ENCODE data around the gene BMP7.
"Not testable (repeated sequence)": the region's sequence is repeated elsewhere in the genome, so short reads cannot be mapped to it uniquely, and the experiment has no call there.

BMP7 gene

DNA sequence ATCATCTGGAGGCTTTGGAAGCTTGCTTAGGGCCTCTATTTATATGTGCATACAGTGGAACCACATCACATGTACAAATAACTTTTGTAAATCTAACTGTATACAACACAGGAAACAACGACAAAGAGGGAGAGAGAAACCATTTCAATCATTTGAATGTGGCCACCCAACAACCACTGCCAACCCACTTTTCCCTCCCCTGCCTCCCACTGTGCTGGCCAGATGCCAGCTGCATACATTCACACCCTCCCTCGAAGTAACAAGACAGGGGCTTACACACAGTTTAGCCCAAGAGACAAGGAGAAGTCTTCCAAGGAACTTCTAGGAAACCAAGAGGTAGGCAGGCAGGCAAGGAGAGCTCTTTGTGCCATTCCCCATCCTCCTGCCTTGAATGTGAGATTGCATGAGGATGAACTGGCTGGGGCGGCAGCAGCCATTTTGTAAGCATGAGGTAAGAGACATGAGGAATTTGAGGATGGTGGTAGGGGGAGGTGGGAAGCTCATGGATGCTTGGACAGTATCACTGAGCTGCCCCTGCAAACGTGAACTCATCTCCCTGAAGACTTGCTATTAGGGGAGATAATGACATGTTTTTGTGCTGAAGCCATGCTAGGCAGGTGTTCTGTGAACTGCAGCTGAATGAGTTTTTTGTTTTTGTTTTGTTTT is 18.2 kb downstream of the BMP7 start:
- FAIRE-seq = no peak

DNA sequence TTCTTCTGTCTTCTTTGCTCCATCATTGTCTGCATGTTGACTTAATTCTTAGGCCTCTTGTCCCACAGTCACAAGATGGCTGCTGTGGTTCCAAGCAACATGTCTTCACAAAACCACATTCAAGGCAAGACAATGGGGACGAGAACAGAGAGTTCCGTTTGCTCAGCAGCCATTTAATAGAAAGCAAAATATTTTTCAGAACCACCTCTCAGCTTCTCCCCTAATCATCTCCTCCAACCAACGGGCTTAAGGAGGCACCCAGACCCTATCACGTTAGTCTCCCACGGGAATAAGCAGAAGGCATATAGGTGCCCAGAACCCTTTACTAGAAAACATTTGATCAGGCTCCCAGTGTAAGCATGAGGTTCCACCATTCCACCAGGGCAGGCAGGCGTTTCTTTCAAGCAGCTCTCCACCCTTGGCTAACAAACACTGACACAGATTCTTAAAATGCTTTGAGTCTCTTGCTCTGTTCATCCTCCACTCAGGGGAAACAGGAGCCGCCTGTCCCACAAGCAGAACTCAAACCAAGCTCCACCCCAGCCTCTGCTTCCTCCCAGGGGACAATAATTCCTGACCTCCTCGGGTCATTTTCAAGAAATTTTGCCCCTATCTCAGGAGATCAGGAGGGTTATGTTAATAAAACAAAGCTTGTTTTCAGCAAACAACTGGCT is 19.0 kb downstream of the BMP7 start:
- FAIRE-seq = no peak

DNA sequence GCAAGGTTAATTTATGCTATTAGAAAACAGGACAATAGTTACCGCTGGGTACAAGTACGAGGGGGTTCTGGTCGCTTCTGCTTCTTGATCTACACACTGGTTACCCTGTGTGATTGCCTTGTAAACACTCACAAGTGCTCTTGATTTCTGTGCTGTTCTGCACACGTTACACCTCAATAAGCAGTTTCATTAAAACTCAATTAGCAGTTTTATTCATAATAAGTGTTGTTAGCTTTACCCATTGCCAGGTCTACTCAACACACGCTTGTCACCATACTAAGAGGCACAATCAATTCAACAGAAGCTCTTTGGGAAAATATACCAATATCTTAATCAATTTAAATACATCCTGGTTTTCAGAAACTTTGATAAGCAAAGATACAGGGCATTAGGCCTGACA is 20.4 kb downstream of the BMP7 start:
- no peak for FAIRE-seq

DNA sequence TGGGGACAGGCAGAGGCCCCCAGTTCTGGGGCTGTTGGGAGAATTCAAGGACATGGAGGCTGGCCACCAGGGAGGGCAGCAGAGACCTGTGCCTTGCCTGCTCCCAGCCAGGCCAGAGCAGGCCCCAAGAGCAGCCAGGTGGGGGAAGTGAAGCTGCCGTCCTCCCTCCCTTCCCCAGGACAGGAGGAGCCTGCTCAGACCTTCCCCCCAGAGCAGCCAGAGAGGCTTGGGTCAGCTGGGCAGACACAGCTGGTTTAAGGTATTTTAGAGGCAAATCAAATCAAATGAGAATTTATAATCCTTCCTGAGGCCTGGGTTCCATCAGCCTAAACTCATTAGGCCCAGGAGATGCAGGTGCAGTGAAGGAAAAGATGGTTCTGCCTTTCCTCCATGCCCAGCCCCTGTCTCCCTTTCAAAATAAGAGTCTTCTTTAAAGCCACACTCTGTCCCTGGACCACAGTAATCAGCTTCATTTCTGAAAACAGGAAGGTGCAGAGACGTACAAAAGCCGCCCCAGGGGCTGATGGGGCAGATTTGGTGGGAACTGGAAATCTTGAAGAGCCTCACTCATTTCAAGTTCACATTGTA is 21.7 kb downstream of the BMP7 start:
- no peak for FAIRE-seq

DNA sequence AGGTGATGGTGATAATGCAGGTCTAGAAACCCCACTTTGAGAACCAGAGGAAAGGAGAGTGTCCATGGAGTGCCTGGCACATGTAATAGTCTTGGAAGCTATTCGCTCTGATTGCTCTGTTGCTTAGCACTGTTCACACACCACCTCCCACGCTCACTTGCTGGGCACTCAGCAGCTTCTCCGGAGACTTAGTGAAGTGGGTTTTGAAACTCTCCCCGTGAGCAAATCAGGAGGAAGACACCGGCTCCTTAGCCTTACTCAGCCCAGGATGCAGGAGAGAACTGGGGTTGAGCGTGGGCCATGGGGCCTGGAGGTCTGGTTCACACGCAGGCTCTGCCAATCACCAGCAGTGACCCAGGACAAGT is 22.2 kb downstream of the BMP7 start:
- FAIRE-seq = no peak

DNA sequence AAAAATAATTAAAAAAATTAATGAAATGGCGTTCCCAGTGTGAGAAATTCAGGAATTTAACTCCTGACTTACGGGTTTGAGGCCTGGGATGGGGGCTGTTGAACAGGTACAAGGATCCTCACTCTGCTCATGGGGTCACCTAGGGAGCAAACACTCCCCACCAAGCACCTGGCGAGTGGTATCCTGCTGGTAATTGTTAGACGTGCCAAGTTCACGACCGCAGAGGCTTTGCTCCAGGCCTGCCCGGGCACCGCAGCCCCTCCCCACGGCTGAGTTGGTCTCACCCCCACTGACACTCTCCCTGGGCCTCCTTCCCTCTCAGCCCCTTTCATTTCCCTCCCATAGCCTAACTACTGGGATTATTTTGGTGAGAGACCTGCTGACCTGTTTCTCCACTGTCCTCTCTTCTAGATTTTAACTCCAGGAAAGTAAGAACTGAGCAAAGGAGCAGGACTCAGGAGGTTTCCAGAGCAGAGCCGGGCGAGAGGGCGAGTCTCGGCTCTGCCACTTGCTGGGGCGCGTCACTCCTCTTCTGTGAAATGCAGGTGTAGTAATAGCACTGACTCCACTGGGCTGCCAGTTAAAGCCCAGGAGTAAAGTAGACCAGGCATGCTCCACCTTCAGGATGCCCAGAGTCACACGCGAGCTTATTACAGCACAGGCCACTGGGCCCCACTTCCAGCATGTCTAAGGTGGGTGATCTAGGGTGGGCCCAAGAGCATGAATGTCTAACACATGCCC is 22.8 kb downstream of the BMP7 start:
- FAIRE-seq = no peak

DNA sequence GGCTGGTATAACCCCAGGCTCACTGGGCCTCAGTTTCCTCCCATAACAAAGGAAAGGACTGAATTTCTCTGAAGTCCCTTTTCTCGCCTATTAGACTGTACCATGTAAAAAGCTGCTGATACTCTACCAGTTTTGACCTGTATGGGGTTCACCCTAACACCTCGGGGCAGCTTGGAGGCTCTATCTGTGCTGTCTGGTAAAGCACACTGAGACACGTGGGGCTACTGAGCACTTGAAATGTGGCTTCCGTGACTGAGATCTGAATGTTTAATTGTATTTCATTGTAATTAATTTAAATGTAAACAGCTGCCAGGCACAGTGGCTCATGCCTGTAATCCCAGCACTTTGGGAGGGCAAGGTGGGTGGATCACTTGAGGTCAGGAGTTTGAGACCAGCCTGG is 24.0 kb downstream of the BMP7 start:
- FAIRE-seq = no peak

DNA sequence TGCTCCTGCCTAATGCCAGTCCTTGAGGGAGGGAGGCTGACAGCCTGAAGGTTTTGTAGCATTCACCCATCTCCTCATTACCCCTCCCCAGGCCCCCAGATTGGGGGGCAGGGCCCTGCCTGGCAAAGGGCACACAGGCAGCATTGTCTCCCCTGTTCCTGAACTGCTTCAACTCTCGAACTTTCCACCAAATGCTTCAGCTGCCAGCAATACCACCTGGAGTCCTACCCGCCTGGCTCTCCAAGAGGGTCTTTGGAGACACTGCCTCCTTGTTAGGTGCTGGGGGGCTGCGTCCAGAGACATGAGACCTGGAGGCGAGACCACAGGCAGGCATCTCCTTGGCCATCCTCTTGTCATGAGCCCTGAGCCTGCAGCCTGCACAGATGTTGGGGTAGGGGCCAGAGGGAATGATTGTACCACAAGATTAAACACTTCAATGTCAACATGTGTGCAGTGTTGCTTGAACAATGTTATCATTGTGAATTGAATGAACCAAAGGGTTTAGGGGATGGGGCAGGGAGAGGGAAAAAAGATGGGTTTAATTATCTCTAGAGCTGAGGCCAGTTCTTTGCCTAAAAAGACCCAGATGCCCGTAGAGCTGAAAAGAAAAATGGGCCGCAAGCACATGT is 25.0 kb downstream of the BMP7 start:
- FAIRE-seq = no peak

DNA sequence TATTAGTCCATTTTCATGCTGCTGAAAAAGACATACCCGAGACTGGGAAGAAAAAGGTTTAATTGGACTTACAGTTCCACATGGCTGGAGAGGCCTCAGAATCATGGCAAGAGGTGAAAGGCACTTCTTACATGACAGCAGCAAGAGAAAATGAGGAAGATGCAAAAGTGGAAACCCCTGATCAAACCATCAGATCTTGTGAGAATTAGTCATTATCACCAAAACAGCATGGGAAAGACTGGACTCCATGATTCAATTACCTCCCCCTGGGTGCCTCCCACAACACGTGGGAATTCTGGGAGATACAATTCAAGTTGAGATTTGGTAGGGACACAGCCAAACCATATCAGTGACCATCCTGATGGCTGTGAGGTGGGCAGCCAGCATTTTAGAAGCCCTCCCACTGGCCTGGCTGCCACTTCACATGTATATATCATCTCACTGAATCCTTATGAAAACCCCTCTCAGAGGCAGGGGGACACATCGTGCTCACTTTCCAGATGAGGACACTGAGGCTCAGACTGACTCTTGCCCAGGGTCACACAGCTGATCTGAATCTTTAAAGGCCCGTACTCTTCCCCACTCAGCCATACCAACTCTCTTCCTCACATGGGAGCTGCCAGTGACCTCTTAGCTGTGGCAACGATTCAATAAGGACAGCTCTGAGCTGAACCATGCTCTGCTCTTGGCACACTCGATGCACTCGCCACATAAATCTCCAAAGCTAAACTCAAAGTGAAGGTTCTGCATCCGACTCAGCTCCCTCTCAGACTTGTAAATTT is 25.7 kb downstream of the BMP7 start:
- no peak for FAIRE-seq

DNA sequence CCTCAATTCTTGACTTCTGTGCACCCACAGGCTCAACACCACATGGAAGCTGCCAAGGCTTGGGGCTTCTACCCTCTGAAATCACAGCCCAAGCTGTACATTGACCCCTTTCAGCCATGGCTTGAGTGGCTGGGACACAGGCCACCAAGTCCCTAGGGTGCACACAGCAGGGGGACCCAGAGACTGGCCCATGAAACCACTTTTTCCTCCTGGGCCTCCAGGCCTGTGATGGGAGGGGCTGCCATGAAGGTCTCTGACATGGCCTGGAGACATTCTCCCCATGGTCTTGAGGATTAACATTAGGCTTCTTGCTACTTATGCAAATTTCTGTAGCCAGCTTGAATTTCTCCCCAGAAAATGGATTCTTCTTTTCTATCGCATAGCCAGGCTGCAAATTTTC is 26.7 kb downstream of the BMP7 start:
- not testable (repeated sequence) for FAIRE-seq

DNA sequence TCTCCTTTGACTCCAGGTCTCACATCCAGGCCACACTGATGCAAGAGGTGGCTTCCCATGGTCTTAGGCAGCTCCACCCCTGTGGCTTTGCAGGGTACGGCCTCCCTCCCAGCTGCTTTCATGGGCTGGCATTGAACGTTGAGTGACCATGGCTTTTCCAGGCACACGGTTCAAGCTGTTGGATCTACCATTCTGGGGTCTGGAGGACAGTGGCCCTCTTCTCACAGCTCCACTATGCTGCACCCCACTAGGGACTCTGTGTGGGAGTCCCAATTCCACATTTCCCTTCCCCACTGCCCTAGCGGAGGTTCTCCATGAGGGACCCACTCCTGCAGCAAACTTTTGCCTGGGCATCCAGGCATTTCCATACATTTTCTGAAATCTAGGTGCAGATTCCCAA is 27.1 kb downstream of the BMP7 start:
- not testable (repeated sequence) for FAIRE-seq

DNA sequence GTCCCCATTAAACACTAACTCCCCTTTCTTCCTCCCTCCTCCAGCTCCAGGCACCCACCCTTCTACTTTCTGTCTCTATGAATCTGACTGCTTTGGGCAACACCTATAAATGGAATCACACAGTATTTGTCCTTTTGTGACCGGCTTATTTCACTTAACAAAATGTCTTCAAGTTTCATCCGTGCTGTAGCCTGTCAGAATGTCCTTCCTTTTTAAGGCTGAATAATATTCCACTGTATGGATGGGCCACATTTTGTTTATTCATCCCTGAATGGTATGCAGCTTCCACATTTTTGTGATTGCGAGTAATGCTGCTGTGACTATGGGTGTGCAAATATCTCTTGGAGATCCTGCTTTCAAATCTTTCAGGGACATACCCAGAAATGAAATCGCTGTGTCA is 28.4 kb downstream of the BMP7 start:
- FAIRE-seq = no peak

DNA sequence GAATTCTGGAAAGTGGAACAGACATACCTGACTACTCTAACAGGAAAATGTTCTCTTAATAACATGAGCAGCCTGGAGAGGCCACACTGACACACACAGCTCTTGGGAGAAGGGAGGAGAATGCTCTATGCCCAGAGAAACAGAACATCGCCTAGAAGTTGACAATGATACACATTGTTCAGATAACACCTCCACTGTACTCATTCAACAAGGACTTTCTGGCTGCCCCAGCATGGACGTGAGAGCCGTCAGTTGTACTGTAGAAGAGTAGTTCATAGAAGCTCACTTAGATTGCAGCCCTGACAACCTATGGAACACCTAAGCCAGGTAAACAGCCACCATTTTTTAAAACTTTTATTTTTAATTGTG is 28.9 kb downstream of the BMP7 start:
- FAIRE-seq = no peak

DNA sequence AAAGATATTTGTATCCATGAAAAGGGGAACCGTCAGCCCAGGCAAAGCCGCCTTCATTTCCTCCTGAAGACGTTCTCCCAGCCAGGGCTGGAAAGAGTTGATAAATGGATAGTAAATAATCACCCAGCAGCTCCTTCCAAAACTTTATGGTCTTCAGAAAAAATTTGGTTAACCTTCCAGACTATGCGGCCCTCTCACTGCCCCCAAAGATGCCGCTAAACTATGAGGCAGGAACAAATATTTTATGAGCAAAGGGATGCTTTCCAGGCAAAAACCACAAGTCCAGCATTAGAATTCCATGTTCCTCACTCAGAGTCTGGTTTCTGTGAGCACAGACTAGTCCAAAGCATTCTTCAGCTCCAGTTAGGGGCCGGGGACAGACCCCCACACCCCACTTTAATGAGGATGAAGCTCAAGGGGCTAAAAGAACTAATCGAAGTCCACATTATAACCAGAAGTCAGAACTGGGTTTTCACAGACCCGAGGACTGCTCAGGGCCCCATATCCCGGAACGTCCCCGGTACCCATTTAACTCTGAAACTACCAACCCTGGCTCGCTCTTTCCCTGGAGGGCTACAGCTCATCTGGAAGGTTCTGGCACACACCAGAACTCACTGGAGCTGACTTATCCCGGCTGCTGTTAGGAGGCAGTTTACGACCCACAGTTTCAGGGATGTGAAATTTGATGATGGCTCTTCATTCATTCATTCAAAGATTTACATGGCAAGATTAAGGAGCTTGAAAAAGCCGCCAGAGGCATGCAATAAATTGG is 29.4 kb downstream of the BMP7 start:
- no peak for FAIRE-seq

DNA sequence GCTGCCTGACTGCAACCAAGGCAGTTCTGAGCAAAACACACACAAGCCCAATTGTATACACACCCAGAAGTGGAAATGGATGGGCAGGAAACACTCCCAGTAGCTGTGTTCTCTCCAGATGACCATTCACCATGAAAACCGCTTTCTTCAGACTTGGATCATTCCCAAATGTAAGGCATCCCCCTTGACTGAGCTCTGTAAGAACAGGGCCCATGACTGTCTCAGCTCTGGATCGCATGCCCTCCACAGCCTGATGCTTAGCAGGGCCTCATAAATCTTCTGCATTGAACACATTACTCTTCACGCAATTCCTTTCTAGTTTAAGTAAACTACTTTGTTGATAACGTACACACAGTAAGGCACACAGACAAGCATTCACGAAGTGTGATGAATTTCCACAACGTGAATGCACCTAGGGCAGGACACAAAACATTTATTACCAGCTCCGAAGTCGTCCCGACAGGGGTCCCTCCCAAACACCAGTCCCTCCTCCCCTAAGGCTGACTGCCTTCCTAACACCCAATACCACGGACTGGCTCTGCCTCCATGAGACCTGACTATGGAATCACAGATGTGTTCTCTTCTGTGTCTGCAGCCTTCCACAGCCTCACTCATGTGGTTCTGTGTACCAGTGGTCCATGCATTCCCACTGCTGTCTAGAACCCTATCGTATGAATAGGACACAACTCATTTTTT is 31.7 kb downstream of the BMP7 start:
- no peak for FAIRE-seq

DNA sequence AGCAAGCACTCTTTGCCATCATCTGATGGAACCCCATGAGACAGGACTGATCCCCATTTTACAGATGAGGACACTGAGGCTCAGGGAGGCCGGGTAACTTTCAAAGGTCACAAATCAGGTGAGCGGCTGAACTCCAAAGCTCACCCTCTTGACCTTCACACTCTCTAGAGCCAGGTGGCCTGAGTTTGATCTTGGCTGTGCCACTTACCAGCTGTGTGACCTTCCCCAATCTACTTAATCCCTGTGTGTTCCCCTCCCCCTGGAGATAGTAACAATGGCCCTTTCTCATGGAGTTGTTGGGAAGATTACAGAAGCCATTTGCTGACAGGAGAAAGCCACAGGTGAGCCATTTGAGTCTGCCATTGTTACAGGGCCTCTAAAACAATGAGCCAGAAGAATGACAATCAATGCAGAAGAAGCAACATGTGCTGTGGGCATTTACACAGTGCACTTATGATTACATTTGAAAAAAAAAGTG is 34.5 kb downstream of the BMP7 start:
- FAIRE-seq = no peak

DNA sequence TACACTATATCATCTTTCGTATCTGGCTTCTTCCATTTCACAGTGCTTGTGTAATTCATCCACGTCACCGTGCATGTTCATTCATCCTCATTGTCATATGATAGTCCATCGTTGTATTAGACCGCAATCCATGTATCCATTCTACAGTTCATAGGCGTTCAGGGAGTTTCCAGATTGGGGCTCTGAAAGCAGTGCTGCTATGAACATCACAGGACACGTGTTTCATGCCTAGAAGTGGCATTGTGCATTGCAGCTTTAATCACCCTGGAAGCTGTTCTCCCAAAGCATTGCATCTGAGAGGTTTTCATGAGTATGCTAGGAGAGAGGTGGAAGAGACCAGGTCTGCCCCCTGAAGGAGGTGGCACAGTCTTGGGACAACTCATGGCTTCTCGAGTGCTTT is 35.3 kb downstream of the BMP7 start:
- FAIRE-seq = no peak

DNA sequence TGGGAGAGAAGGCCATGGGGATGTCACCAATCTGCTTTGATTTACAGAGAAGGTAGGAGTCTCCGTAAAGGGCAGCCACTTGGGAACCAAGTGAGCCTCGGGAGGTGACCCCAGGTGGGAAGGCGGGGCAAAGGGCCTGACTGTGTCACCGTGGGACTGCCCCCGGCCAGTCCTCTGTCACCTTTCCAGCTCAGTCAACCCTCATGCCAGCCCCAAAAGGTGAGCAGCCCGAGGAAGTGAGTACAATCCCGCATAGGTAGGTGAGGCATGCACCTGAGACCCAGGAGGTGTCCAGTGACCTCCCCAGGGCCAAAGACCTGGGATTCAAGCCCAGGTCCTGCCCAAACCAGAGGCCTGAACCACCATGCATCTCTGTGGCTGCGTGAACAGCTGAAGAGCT is 36.2 kb downstream of the BMP7 start:
- FAIRE-seq = no peak

DNA sequence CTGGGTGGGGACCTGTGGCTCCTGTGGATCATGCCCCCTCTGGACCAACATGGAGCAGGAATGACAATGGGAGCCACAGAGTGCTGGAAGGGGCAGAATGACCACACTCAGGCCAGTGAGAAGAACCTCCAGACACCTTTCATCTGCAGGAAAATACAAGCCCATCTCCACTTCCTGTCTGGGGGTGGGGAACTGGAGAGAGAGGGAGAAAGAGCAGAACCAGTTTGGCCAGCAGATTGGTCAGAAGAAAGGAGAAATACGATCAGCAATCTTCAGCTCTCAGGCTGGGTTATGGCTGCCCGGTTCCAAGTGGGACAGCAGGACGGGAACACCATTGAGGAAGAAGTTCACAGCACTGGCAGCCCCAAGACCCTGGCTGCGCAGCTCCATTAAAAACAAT is 37.0 kb downstream of the BMP7 start:
- no peak for FAIRE-seq

DNA sequence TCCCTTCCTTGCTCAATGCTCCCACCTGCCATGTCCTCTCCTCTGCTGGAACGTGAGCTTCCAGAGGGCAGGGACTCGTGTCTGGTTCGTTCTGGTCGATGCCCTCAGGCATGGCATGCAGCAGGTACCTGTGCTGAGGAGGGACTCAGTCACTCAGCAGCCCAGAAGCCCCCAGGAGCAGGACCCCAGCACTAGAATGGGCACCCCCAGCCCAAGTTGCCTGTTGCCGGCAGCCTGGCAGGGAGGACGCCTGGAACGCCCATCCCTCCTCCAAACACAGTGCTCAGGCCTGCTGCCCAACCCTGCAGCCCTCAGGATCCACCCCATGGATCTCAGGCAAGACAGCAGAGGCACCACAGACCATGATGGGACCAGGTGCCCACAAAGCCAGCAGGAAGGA is 40.6 kb downstream of the BMP7 start:
- FAIRE-seq = no peak

DNA sequence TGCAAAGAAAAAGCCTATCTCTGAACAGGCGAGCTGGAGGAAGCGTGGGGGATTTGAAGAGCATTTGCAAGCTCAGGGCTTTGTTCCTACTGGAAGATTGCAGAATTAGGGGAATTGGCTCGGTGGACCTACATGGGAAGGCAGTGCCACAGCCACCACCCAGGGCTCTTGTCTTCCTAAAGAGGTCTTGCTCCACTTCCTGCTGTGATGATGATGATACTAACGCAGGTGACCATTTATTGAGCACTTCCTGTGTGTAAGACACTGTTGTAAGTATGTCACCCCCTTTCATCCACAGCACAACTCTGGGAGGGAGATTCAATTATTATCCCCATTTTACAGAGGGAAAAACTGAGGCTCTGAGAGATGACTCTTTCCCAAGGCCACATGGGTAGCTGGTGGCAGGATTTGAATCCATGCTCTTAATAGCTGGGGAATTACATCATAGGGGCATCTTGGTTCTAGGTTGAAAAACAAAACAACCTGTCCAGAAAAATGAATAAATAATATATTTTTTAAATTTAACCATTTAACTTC is 41.2 kb downstream of the BMP7 start:
- FAIRE-seq = no peak
